GM19438 (cell line): ENCODE results near the gene KCNJ8.

Experiments
- ATAC-seq: cut with Tn5 transposase; IDR thresholded peaks from one replicate; pipeline ENCODE4 v1.9.1; 2021; ENCODE audit warnings: low read depth; ENCODE audit not compliant: unreplicated experiment

The KCNJ8 gene

GRCh38 chr12:21718944-21719650, 55.4 kb downstream of the KCNJ8 start:
- ATAC-seq, result no peak

GRCh38 chr12:21718403-21718802, 56.1 kb downstream of the KCNJ8 start:
- no peak for ATAC-seq

GRCh38 chr12:21717767-21718166, 56.7 kb downstream of the KCNJ8 start:
- ATAC-seq, result no peak

GRCh38 chr12:21715386-21715785, 59.1 kb downstream of the KCNJ8 start:
- ATAC-seq, result no peak
